H4 (cell line): ENCODE results near the gene OTOG. TPM values are rescaled to one million over a fixed set of nuclear protein-coding genes. Genes with fewer than 3 reads are reported as not detected.

Experiments used
- DNase-seq: peaks from one replicate; pipeline ENCODE4 v3.0.0-alpha.2; 2015; ENCODE audit warnings: low spot score
- total RNA-seq: library from RNA; depleted of rRNA; stranded (reverse); fragments of >200 nt; shearing (Covaris generic); gene quantifications from 2 replicates; pipeline ENCODE4 v1.2.3, GENCODE V29; 2014; rRNA removed

OTOG gene
- total RNA-seq, 1 experiment from 2014 or later, result not detected

GRCh38 chr11:17695454-17696441, 148.7 kb downstream of the OTOG start:
- no peak for DNase-seq

GRCh38 chr11:17696741-17697140, 149.7 kb downstream of the OTOG start:
- no peak for DNase-seq

Other genes with a start within 250 kb of the OTOG start
- gene NCR3LG1, start 195.5 kb upstream of the OTOG start, total RNA-seq, result 3.5 and 4.6 TPM in 2 replicates
- gene KCNJ11, start 158.6 kb upstream of the OTOG start, total RNA-seq, result 0.12 TPM in 1 of 2 replicates, not detected in the other
- gene ABCC8, start 70.4 kb upstream of the OTOG start, total RNA-seq, result not detected in 2 replicates
- not detected in 2 replicates for gene USH1C, start 2.8 kb upstream of the OTOG start, total RNA-seq
- gene MYOD1, start 172.3 kb downstream of the OTOG start, total RNA-seq, result not detected in 2 replicates
- not detected in 2 replicates for gene KCNC1, start 187.5 kb downstream of the OTOG start, total RNA-seq